Activated CD8-positive, alpha-beta T cell treated with anti-CD3 and anti-CD28 coated beads for 36 hours (primary cell): ENCODE data around the gene RELA. TPM values are rescaled to one million over a fixed set of nuclear protein-coding genes. Genes with fewer than 3 reads are reported as not detected.

ENCODE experiments used
- ATAC-seq: fragments of 200-7000 bp; cut with Tn5 transposase; one replicate; pipeline ENCODE4 v1.10.0; 2021; ENCODE audit warnings: mild to moderate bottlenecking, moderate library complexity
- CTCF ChIA-PET: fragments of 350-600 bp; sonication (Branson Sonifier 250); formaldehyde crosslinking; loops from one replicate; lab custom pipeline; 2021; ENCODE audit warnings: antibody characterized with exemption; lab: Charles Lee
- POLR2A ChIA-PET: fragments of 350-600 bp; sonication (Branson Sonifier 250); formaldehyde crosslinking; loops from one replicate; lab custom pipeline; 2021; ENCODE audit warnings: antibody characterized with exemption; lab: Charles Lee
- DNase-seq: peaks from one replicate; pipeline ENCODE4 v3.0.0-alpha.2; 2020
- H3K27ac Mint-ChIP-seq: one replicate; pipeline ENCODE4 v1.8.0; 2021; ENCODE audit warnings: mild to moderate bottlenecking, mixed read lengths
- H3K27me3 Mint-ChIP-seq: one replicate; pipeline ENCODE4 v1.8.0; 2021; ENCODE audit warnings: mixed read lengths
- H3K36me3 Mint-ChIP-seq: one replicate; pipeline ENCODE4 v1.8.0; 2021; ENCODE audit warnings: low read depth, mixed read lengths
- H3K4me1 Mint-ChIP-seq: one replicate; pipeline ENCODE4 v1.8.0; 2021; ENCODE audit warnings: low read depth, mixed read lengths
- H3K4me3 Mint-ChIP-seq: one replicate; pipeline ENCODE4 v1.8.0; 2021; ENCODE audit warnings: mild to moderate bottlenecking, moderate library complexity, mixed read lengths
- H3K9me3 Mint-ChIP-seq: one replicate; pipeline ENCODE4 v1.8.0; 2021; ENCODE audit warnings: mixed read lengths
- intact Hi-C: fragments of 100-400 bp; cut with micrococcal nuclease; formaldehyde crosslinking; loops from one replicate; pipeline ENCODE4 v1.10.0; 2022
- total RNA-seq, 2 experiments: library from RNA; stranded (reverse); gene quantifications; one replicate each; pipeline ENCODE4 v1.2.3, GENCODE V29; 2021
- TF ChIP-seq, protein P1 (sequence below): fragments of 200-600 bp; IDR thresholded peaks from one replicate; pipeline ENCODE4 v1.8.0; 2022; ENCODE audit warnings: antibody characterized with exemption, mild to moderate bottlenecking

RELA gene
- total RNA-seq, 2 experiments from 2014 or later, result 65.6 to 72.5 TPM

- H3K9me3 Mint-ChIP-seq, result no peaks in the 10 kb centered on the region
- DNase-seq, result no peak
- POLR2A ChIA-PET, result no interaction called here
- H3K27me3 Mint-ChIP-seq, result peaks cover 1% of the 10 kb centered on the region
- no peak overlapping the region for H3K4me3 Mint-ChIP-seq
- CTCF ChIA-PET, result interaction anchor here (0.9 kb wide), 1 partner anchor 90 kb away, joined by 3 read pairs; no protein-coding TSS in a partner anchor
- H3K4me1 Mint-ChIP-seq, result no peaks in the 10 kb centered on the region
- H3K27ac Mint-ChIP-seq, result no peak overlapping the region
- no peaks in the 10 kb centered on the region for H3K36me3 Mint-ChIP-seq
- ATAC-seq, result no peak
- intact Hi-C loops, result no loop called here
- TF ChIP-seq, protein P1, sequence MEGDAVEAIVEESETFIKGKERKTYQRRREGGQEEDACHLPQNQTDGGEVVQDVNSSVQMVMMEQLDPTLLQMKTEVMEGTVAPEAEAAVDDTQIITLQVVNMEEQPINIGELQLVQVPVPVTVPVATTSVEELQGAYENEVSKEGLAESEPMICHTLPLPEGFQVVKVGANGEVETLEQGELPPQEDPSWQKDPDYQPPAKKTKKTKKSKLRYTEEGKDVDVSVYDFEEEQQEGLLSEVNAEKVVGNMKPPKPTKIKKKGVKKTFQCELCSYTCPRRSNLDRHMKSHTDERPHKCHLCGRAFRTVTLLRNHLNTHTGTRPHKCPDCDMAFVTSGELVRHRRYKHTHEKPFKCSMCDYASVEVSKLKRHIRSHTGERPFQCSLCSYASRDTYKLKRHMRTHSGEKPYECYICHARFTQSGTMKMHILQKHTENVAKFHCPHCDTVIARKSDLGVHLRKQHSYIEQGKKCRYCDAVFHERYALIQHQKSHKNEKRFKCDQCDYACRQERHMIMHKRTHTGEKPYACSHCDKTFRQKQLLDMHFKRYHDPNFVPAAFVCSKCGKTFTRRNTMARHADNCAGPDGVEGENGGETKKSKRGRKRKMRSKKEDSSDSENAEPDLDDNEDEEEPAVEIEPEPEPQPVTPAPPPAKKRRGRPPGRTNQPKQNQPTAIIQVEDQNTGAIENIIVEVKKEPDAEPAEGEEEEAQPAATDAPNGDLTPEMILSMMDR, result no peak
These were observed 37.7 kb upstream of the RELA start for GRCh38 chr11:65700399-65700798.

DNA sequence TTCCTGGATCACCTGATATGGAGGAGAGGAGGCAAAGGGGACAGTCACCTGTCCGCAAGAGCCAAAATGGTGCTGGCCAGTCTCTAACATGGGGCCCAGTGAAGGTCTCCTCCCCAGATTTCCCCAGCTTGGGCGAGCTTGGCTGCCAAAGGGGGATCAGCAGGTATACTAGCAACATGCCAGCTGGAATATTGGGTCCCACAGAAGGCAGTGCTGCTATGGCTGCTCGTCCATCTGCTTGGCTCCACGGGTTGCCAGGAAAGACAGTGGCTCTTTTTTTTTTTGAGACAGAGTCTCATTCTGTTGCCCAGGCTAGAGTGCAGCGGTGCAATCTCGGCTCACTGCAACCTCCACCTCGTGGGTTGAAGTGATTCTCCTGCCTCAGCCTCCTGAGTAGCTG lies 36.6 kb upstream of the RELA start:
- TF ChIP-seq, protein P1, result no peak
- no peaks in the 10 kb centered on the region for H3K36me3 Mint-ChIP-seq
- intact Hi-C loops, result no loop called here
- no peak for ATAC-seq
- DNase-seq, result no peak
- H3K9me3 Mint-ChIP-seq, result no peaks in the 10 kb centered on the region
- ChIA-PET CTCF (no interaction called here), POLR2A (no interaction called here)
- no peak overlapping the region for H3K4me3 Mint-ChIP-seq
- peaks cover 1% of the 10 kb centered on the region for H3K27me3 Mint-ChIP-seq
- no peak overlapping the region for H3K27ac Mint-ChIP-seq
- H3K4me1 Mint-ChIP-seq, result no peaks in the 10 kb centered on the region

DNA sequence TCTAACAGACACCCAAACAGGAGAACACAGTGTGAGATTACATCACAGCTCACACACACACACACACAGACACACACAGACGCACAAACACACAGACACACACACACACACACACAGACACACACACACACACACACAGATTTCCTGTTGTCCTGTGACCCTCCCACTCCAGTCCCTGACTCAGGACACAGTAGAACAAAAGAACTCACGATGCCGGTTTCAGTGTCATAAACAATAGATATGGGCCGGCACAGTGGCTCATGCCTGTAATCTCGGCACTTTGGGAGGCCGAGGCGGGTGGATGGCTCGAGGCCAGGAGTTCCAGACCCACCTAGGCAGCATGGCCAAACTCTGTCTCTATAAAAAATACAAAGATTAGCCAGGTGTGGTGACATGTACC lies 35.5 kb upstream of the RELA start:
- Mint-ChIP-seq H3K36me3 (no peaks in the 10 kb centered on the region), H3K4me3 (no peak overlapping the region), H3K9me3 (no peaks in the 10 kb centered on the region), H3K27me3 (peaks cover 1% of the 10 kb centered on the region), H3K27ac (no peak overlapping the region), H3K4me1 (no peaks in the 10 kb centered on the region)
- POLR2A ChIA-PET, result no interaction called here
- TF ChIP-seq, protein P1, result no peak
- DNase-seq (no peak), ATAC-seq (no peak)
- intact Hi-C loops, result no loop called here
- CTCF ChIA-PET, result no interaction called here

- ChIA-PET CTCF (interaction anchor here (1.0 to 1.4 kb wide), 3 partner anchors 14 to 83 kb away, joined by 3 to 5 read pairs (median 3); no protein-coding TSS in a partner anchor), POLR2A (no interaction called here)
- ATAC-seq, result no peak
- H3K36me3 Mint-ChIP-seq, result no peaks in the 10 kb centered on the region
- H3K4me3 Mint-ChIP-seq, result no peak overlapping the region
- DNase-seq, result no peak
- H3K27ac Mint-ChIP-seq, result no peak overlapping the region
- TF ChIP-seq, protein P1, result no peak
- no peaks in the 10 kb centered on the region for H3K9me3 Mint-ChIP-seq
- no peaks in the 10 kb centered on the region for H3K4me1 Mint-ChIP-seq
- intact Hi-C loops, result no loop called here
- no peaks in the 10 kb centered on the region for H3K27me3 Mint-ChIP-seq
These were observed 34.3 kb upstream of the RELA start for GRCh38 chr11:65696802-65697552.

DNA sequence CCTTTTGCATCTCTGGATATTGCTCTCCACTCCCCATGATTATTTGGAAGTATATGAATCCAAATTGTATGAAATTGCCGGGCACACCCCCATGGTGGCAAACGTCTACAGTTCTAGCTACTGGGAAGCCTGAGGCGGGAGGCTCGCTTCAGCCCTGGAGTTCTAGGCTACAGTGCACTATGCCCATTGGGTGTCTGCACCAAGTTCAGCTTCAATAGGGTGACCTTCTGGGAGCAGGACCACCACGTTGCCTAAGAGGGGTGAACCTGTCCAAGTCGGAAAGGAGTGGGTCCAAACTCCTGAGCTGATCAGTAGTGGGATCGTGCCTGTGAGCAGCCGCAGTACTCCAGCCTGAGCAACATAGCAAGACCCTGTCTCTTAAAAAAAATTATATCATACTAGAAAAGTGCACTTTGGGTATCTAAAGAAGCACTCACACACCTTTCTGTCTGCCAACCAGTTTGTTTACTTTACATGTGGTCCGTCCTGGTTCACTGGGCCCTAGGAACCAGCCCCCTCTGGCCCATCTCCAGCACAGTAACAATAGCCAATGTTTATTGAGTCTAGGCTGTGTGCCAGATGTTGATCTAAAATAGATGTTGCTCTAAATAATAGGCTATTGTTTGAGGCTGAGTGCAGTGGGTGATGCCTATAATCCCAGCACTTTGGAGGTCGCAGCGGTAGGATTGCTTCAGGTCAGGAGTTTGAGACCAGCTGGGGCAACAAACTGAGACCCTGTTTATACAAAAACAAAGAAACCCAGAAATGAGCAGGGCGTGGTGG lies 32.9 kb upstream of the RELA start:
- CTCF ChIA-PET, result interaction anchor here (1.0 to 1.7 kb wide), 3 partner anchors 10 to 349 kb away, joined by 3 to 8 read pairs (median 4); no protein-coding TSS in a partner anchor
- TF ChIP-seq, protein P1, result no peak
- Mint-ChIP-seq H3K9me3 (no peaks in the 10 kb centered on the region), H3K27me3 (no peaks in the 10 kb centered on the region), H3K4me3 (no peak overlapping the region), H3K4me1 (no peaks in the 10 kb centered on the region), H3K27ac (no peak overlapping the region), H3K36me3 (no peaks in the 10 kb centered on the region)
- POLR2A ChIA-PET, result no interaction called here
- intact Hi-C loops, result no loop called here
- DNase-seq (no peak), ATAC-seq (no peak)
